Mesendoderm (in vitro differentiated cells): Measurements from ENCODE around the gene MRPL16.

Source experiments
- DNase-seq: peaks from one replicate; pipeline ENCODE4 v3.0.0; 2013
- H2AK5ac ChIP-seq: 2 replicates; pipeline ENCODE4 v1.6.1; 2013; ENCODE audit warnings: low read length, inconsistent platforms
- H2BK120ac ChIP-seq: 2 replicates; pipeline ENCODE4 v1.6.1; 2013; ENCODE audit warnings: low read depth, mild to moderate bottlenecking, low read length, moderate library complexity, mixed read lengths
- H2BK15ac ChIP-seq: replicated peaks from 2 replicates; pipeline ENCODE4 v1.6.1; 2013; ENCODE audit warnings: low read depth, mild to moderate bottlenecking, moderate library complexity
- H2BK5ac ChIP-seq: 2 replicates; pipeline ENCODE4 v1.6.1; 2013; ENCODE audit warnings: low read length, inconsistent platforms
- H3K18ac ChIP-seq: 2 replicates; pipeline ENCODE4 v1.6.1; 2013; ENCODE audit warnings: mild to moderate bottlenecking, low read length, mixed read lengths
- H3K23ac ChIP-seq: one replicate; pipeline ENCODE4 v1.6.1; 2013; ENCODE audit warnings: low read length
- H3K27ac ChIP-seq: 2 replicates; pipeline ENCODE4 v1.5.1; 2013; ENCODE audit warnings: low read depth, mild to moderate bottlenecking, inconsistent platforms, low read length, moderate library complexity
- H3K27me3 ChIP-seq: 2 replicates; pipeline ENCODE4 v1.6.1; 2013; ENCODE audit warnings: low read length, control low read depth, mild to moderate bottlenecking, inconsistent platforms; ENCODE audit not compliant: insufficient read depth, poor library complexity
- H3K36me3 ChIP-seq: 2 replicates; pipeline ENCODE4 v1.6.1; 2013; ENCODE audit warnings: low read length, inconsistent platforms; ENCODE audit not compliant: control insufficient read depth, insufficient read depth
- H3K4ac ChIP-seq: one replicate; pipeline ENCODE4 v1.6.1; 2013; ENCODE audit warnings: low read depth, mild to moderate bottlenecking, low read length, moderate library complexity
- H3K4me1 ChIP-seq: 2 replicates; pipeline ENCODE4 v1.6.1; 2013; ENCODE audit warnings: low read depth, low read length, inconsistent platforms; ENCODE audit not compliant: control insufficient read depth
- H3K4me2 ChIP-seq: 2 replicates; pipeline ENCODE4 v1.6.1; 2013; ENCODE audit warnings: low read length
- H3K4me3 ChIP-seq: 2 replicates; pipeline ENCODE4 v1.5.1; 2013; ENCODE audit warnings: mild to moderate bottlenecking, low read length
- H3K56ac ChIP-seq: one replicate; pipeline ENCODE4 v1.6.1; 2013; ENCODE audit warnings: low read length
- H3K79me1 ChIP-seq: 2 replicates; pipeline ENCODE4 v1.6.1; 2013; ENCODE audit warnings: low read length, inconsistent platforms
- H3K79me2 ChIP-seq: 2 replicates; pipeline ENCODE4 v1.6.1; 2013; ENCODE audit warnings: mild to moderate bottlenecking, low read length; ENCODE audit not compliant: control insufficient read depth, insufficient read depth
- H3K9ac ChIP-seq: 2 replicates; pipeline ENCODE4 v1.6.1; 2013; ENCODE audit warnings: low read length, inconsistent platforms
- H4K5ac ChIP-seq: one replicate; pipeline ENCODE4 v1.6.1; 2013; ENCODE audit warnings: low read length
- H4K8ac ChIP-seq: one replicate; pipeline ENCODE4 v1.6.1; 2013; ENCODE audit warnings: low read depth, mild to moderate bottlenecking, control low read depth, low read length, moderate library complexity
- WGBS: extraction: QIAGEN DNeasy Blood & Tissue Kit; methylation state at CpG from one replicate; pipeline ENCODE4 v1.1.7; 2013; ENCODE audit warnings: low lambda C conversion rate, missing lambda C conversion rate; ENCODE audit not compliant: insufficient coverage; ENCODE audit errors: extremely low coverage; 5-methylcytosine and 5-hydroxymethylcytosine counted together

Gene MRPL16

DNA sequence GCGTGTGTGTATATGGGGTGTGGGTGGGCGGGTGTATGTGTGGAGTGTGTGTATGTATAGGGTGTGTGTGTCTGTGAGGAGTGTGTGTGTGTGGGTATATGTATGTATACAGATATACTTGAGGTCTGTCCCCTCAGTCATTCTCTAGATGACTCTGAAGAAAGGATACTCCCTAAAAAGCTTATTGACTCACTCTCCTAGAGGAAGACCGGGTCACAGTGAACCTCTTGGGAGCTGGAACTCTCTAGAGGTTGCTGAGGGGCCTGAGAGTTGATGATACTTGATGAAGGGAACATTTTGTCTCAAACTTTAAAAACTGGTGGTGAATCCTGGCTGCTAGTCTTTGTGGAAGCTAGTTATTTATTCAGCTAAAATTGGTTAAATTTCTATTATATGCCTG, 40.3 kb downstream of the MRPL16 start:
- Histone ChIP-seq H3K4me1 (peaks cover 2% of the 10 kb centered on the region), H3K79me1 (peaks cover 37% of the 10 kb centered on the region), H3K56ac (no peak overlapping the region), H3K4me2 (no peak overlapping the region), H2AK5ac (no peak overlapping the region), H3K36me3 (no peaks in the 10 kb centered on the region), H2BK5ac (no peak overlapping the region), H3K27ac (no peak overlapping the region), H3K23ac (no peak overlapping the region), H3K18ac (no peak overlapping the region), H2BK15ac (no peak overlapping the region), H2BK120ac (no peak overlapping the region), H4K8ac (no peak overlapping the region), H3K4ac (no peak overlapping the region), H3K79me2 (peaks cover 25% of the 10 kb centered on the region), H3K9ac (no peak overlapping the region), H3K4me3 (no peak overlapping the region), H4K5ac (no peak overlapping the region), H3K27me3 (no peaks in the 10 kb centered on the region)
- WGBS: 100% methylated on average over 2 of the region's 3 CpGs
- DNase-seq: no peak

DNA sequence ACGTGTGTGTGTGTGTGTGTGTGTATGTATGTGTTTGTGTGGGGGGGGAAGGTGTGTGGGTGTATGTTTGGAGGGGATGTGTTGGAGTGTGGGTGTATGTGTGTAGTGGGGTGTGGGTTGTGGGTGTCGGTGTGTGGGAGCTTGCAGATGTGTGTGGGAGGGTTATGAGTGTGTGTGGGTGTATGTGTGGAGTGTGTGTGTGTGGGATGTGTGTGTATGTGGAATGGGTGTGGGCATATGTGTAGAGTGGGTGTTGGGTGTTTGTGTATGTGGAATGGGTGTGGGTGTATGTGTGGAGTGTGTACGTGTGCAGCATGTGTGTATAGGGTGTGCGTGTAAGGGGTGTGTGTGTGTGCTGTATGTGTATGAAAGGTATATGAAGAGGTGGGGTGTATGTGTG, 40.8 kb downstream of the MRPL16 start:
- H3K4me3 ChIP-seq: no peak overlapping the region
- H3K4me2 ChIP-seq: no peak overlapping the region
- no peak overlapping the region for H2AK5ac ChIP-seq
- WGBS: 100% methylated on average over 4 of the region's 4 CpGs
- H3K4ac ChIP-seq: no peak overlapping the region
- H3K27ac ChIP-seq: no peak overlapping the region
- peaks cover 27% of the 10 kb centered on the region for H3K79me2 ChIP-seq
- no peak overlapping the region for H3K23ac ChIP-seq
- H3K4me1 ChIP-seq: peaks cover 2% of the 10 kb centered on the region
- no peak overlapping the region for H2BK5ac ChIP-seq
- H3K9ac ChIP-seq: no peak overlapping the region
- no peak for DNase-seq
- H4K8ac ChIP-seq: no peak overlapping the region
- H2BK120ac ChIP-seq: no peak overlapping the region
- no peak overlapping the region for H2BK15ac ChIP-seq
- H3K36me3 ChIP-seq: no peaks in the 10 kb centered on the region
- no peaks in the 10 kb centered on the region for H3K27me3 ChIP-seq
- H3K79me1 ChIP-seq: peaks cover 40% of the 10 kb centered on the region
- H3K56ac ChIP-seq: no peak overlapping the region
- no peak overlapping the region for H3K18ac ChIP-seq
- H4K5ac ChIP-seq: no peak overlapping the region

GRCh38 chr11:59769111-59769510, 41.5 kb downstream of the MRPL16 start:
- no peak overlapping the region for H3K4ac ChIP-seq
- peaks cover 27% of the 10 kb centered on the region for H3K79me2 ChIP-seq
- H3K36me3 ChIP-seq: no peaks in the 10 kb centered on the region
- H3K4me3 ChIP-seq: no peak overlapping the region
- no peak overlapping the region for H3K4me2 ChIP-seq
- DNase-seq: no peak
- H2BK5ac ChIP-seq: no peak overlapping the region
- WGBS: no CpG with 5 or more reads among the region's 7 CpGs
- no peak overlapping the region for H4K8ac ChIP-seq
- no peak overlapping the region for H2AK5ac ChIP-seq
- H3K9ac ChIP-seq: no peak overlapping the region
- H3K4me1 ChIP-seq: peaks cover 2% of the 10 kb centered on the region
- no peak overlapping the region for H3K18ac ChIP-seq
- H3K23ac ChIP-seq: no peak overlapping the region
- no peak overlapping the region for H2BK120ac ChIP-seq
- no peak overlapping the region for H3K27ac ChIP-seq
- no peak overlapping the region for H2BK15ac ChIP-seq
- no peak overlapping the region for H3K56ac ChIP-seq
- no peak overlapping the region for H4K5ac ChIP-seq
- H3K79me1 ChIP-seq: peaks cover 40% of the 10 kb centered on the region
- H3K27me3 ChIP-seq: no peaks in the 10 kb centered on the region

GRCh38 chr11:59767225-59767611, 43.4 kb downstream of the MRPL16 start:
- Histone ChIP-seq H3K56ac (no peak overlapping the region), H2AK5ac (no peak overlapping the region), H3K4ac (no peak overlapping the region), H3K9ac (no peak overlapping the region), H3K18ac (no peak overlapping the region), H4K8ac (no peak overlapping the region), H2BK15ac (no peak overlapping the region), H3K27ac (no peak overlapping the region), H3K79me2 (peaks cover 35% of the 10 kb centered on the region), H3K23ac (no peak overlapping the region), H3K36me3 (no peaks in the 10 kb centered on the region), H2BK120ac (no peak overlapping the region), H3K27me3 (no peaks in the 10 kb centered on the region), H4K5ac (no peak overlapping the region), H3K79me1 (peaks cover 48% of the 10 kb centered on the region), H3K4me1 (peaks cover 2% of the 10 kb centered on the region), H2BK5ac (no peak overlapping the region), H3K4me2 (no peak overlapping the region), H3K4me3 (no peak overlapping the region)
- no CpG with 5 or more reads among the region's 1 CpG for WGBS
- DNase-seq: no peak

GRCh38 chr11:59766542-59767224, 43.9 kb downstream of the MRPL16 start:
- H2AK5ac ChIP-seq: no peak overlapping the region
- H3K4ac ChIP-seq: no peak overlapping the region
- no peak overlapping the region for H3K23ac ChIP-seq
- H4K5ac ChIP-seq: no peak overlapping the region
- H2BK5ac ChIP-seq: no peak overlapping the region
- DNase-seq: no peak
- no peak overlapping the region for H3K56ac ChIP-seq
- H2BK120ac ChIP-seq: no peak overlapping the region
- H3K4me1 ChIP-seq: peaks cover 2% of the 10 kb centered on the region
- H3K27me3 ChIP-seq: no peaks in the 10 kb centered on the region
- no peak overlapping the region for H3K27ac ChIP-seq
- no peak overlapping the region for H4K8ac ChIP-seq
- no peak overlapping the region for H3K4me3 ChIP-seq
- WGBS: no CpG with 5 or more reads among the region's 6 CpGs
- H3K9ac ChIP-seq: no peak overlapping the region
- no peak overlapping the region for H3K18ac ChIP-seq
- H3K79me2 ChIP-seq: peaks cover 40% of the 10 kb centered on the region
- no peaks in the 10 kb centered on the region for H3K36me3 ChIP-seq
- no peak overlapping the region for H3K4me2 ChIP-seq
- peaks cover 50% of the 10 kb centered on the region for H3K79me1 ChIP-seq
- no peak overlapping the region for H2BK15ac ChIP-seq
